GM23338 (cell line): ENCODE measurements around the gene NBDY. TPM values are rescaled to one million over a fixed set of nuclear protein-coding genes. Genes with fewer than 3 reads are reported as not detected.

Experiments used
- ATAC-seq: fragments of 200-7000 bp; cut with Tn5 transposase; 3 replicates; pipeline ENCODE4 v1.9.1; 2020
- DNase-seq: peaks from one replicate; pipeline ENCODE4 v3.0.0-alpha.2; 2015; ENCODE audit warnings: low spot score
- H2AFZ ChIP-seq: fragments of 200-600 bp; sonication (generic); 2 replicates; pipeline ENCODE4 v1.8.0; 2016; ENCODE audit warnings: antibody characterized with exemption, mild to moderate bottlenecking, moderate library complexity
- H3F3A ChIP-seq: fragments of 200-600 bp; sonication (generic); replicated peaks from 2 replicates; pipeline ENCODE4 v1.8.0; 2017; ENCODE audit warnings: antibody characterized with exemption, mixed run types, low read depth
- H3K27ac ChIP-seq: fragments of 200-600 bp; sonication (generic); 2 replicates; pipeline ENCODE4 v1.6.1; 2016; ENCODE audit warnings: low read depth
- H3K27me3 ChIP-seq: fragments of 200-600 bp; sonication (generic); 2 replicates; pipeline ENCODE4 v1.8.0; 2016; ENCODE audit warnings: mild to moderate bottlenecking, mixed run types, moderate library complexity; ENCODE audit not compliant: insufficient read depth
- H3K36me3 ChIP-seq: fragments of 200-600 bp; sonication (generic); 2 replicates; pipeline ENCODE4 v1.8.0; 2016; ENCODE audit warnings: mild to moderate bottlenecking; ENCODE audit not compliant: insufficient read depth
- H3K4me1 ChIP-seq: fragments of 200-600 bp; sonication (generic); 2 replicates; pipeline ENCODE4 v1.8.0; 2016; ENCODE audit warnings: mild to moderate bottlenecking, moderate library complexity; ENCODE audit not compliant: insufficient read depth
- H3K4me2 ChIP-seq: fragments of 200-600 bp; sonication (generic); 2 replicates; pipeline ENCODE4 v1.7.1; 2017; ENCODE audit warnings: mixed run types
- H3K4me3 ChIP-seq: fragments of 200-600 bp; sonication (generic); 2 replicates; pipeline ENCODE4 v1.6.1; 2016; ENCODE audit warnings: mixed run types
- H3K79me2 ChIP-seq: fragments of 200-600 bp; sonication (generic); replicated peaks from 2 replicates; pipeline ENCODE4 v1.8.0; 2017; ENCODE audit warnings: mild to moderate bottlenecking; ENCODE audit not compliant: insufficient read depth
- H3K9me2 ChIP-seq: fragments of 200-600 bp; sonication (generic); 2 replicates; pipeline ENCODE4 v1.8.0; 2017; ENCODE audit not compliant: insufficient read depth
- H4K20me1 ChIP-seq: fragments of 200-600 bp; sonication (generic); replicated peaks from 2 replicates; pipeline ENCODE4 v1.8.0; 2017; ENCODE audit warnings: mild to moderate bottlenecking; ENCODE audit not compliant: insufficient read depth
- H3K27ac Mint-ChIP-seq: 2 replicates; pipeline ENCODE4 v1.8.0; 2020; ENCODE audit warnings: inconsistent platforms, mild to moderate bottlenecking, moderate library complexity, mixed read lengths
- H3K27me3 Mint-ChIP-seq: 3 replicates; pipeline ENCODE4 v1.8.0; 2022; ENCODE audit warnings: low read depth, mild to moderate bottlenecking, moderate library complexity, mixed read lengths, inconsistent platforms; ENCODE audit not compliant: insufficient read depth, poor library complexity
- H3K36me3 Mint-ChIP-seq: 3 replicates; pipeline ENCODE4 v1.8.0; 2021; ENCODE audit warnings: low read depth, mild to moderate bottlenecking, inconsistent platforms, moderate library complexity, mixed read lengths
- H3K4me1 Mint-ChIP-seq: 3 replicates; pipeline ENCODE4 v1.8.0; 2020; ENCODE audit warnings: mild to moderate bottlenecking, inconsistent platforms, mixed read lengths
- H3K4me3 Mint-ChIP-seq: 3 replicates; pipeline ENCODE4 v1.8.0; 2021; ENCODE audit warnings: moderate library complexity, mild to moderate bottlenecking, inconsistent platforms, mixed read lengths
- H3K9me3 Mint-ChIP-seq: 3 replicates; pipeline ENCODE4 v1.8.0; 2020; ENCODE audit warnings: moderate library complexity, mild to moderate bottlenecking, inconsistent platforms, mixed read lengths
- CREB1 ChIP-seq: fragments of 250-450 bp; sonication (Bioruptor Pico); IDR thresholded peaks from 2 replicates; pipeline ENCODE4 v1.5.0; 2020; ENCODE audit warnings: low read depth, mild to moderate bottlenecking, moderate library complexity
- EZH2 ChIP-seq: fragments of 200-600 bp; sonication (generic); IDR thresholded peaks from one replicate; pipeline ENCODE4 v1.8.0; 2017; ENCODE audit warnings: antibody characterized with exemption, mild to moderate bottlenecking, low read depth; ENCODE audit not compliant: unreplicated experiment
- EZH2phosphoT487 ChIP-seq: fragments of 200-600 bp; sonication (generic); IDR thresholded peaks from one replicate; pipeline ENCODE4 v1.8.1; 2018; ENCODE audit warnings: antibody characterized with exemption; ENCODE audit not compliant: unreplicated experiment
- JUNB ChIP-seq: IDR thresholded peaks from one replicate; pipeline ENCODE4 v1.6.1; 2016; ENCODE audit warnings: antibody characterized with exemption; ENCODE audit not compliant: unreplicated experiment
- NANOG ChIP-seq: IDR thresholded peaks from 2 replicates; pipeline ENCODE4 v1.6.1; 2016; ENCODE audit warnings: antibody characterized with exemption, borderline replicate concordance
- POLR2AphosphoS5 ChIP-seq: IDR thresholded peaks from 2 replicates; pipeline ENCODE4 v1.6.1; 2016; ENCODE audit warnings: antibody characterized with exemption, low read depth
- STAT1 ChIP-seq: IDR thresholded peaks from one replicate; pipeline ENCODE4 v1.6.1; 2016; ENCODE audit warnings: antibody characterized with exemption; ENCODE audit not compliant: unreplicated experiment
- ZNF114 ChIP-seq: fragments of 250-450 bp; sonication (Bioruptor Pico); IDR thresholded peaks from 2 replicates; pipeline ENCODE4 v1.5.0; 2020; ENCODE audit warnings: mild to moderate bottlenecking, moderate library complexity
- ZNF331 ChIP-seq: fragments of 250-450 bp; sonication (Bioruptor Pico); IDR thresholded peaks from 2 replicates; pipeline ENCODE4 v1.5.0; 2020; ENCODE audit warnings: low read depth, mild to moderate bottlenecking, moderate library complexity
- ZNF462 ChIP-seq: fragments of 250-450 bp; sonication (Bioruptor Pico); IDR thresholded peaks from 2 replicates; pipeline ENCODE4 v1.5.0; 2020; ENCODE audit warnings: mild to moderate bottlenecking, moderate library complexity
- polyA plus RNA-seq: library from polyadenylated mRNA; unstranded; fragments of >200 nt; fragmentation: Nextera tagmentation; extraction: Ambion mirVana; gene quantifications from 2 replicates; pipeline ENCODE4 v1.2.1, GENCODE V29; 2016
- total RNA-seq: library from RNA; depleted of rRNA; stranded (reverse); fragments of >200 nt; shearing (Covaris generic); gene quantifications from 2 replicates; pipeline ENCODE4 v1.2.3, GENCODE V29; 2014
- TF ChIP-seq, protein P1 (sequence below): IDR thresholded peaks from one replicate; pipeline ENCODE4 v1.6.1; 2018; ENCODE audit warnings: antibody characterized with exemption; ENCODE audit not compliant: unreplicated experiment
- TF ChIP-seq, protein P2 (sequence below), 2 experiments: fragments of 200-600 bp in 1 of 2; sonication (generic) in 1 of 2; conservative IDR thresholded peaks; 2 replicates each; pipeline versions ENCODE4 v1.5.1 to v1.6.1; 2016 to 2017; ENCODE audit warnings: antibody characterized with exemption in 2 of 2, low read depth in 2 of 2, mild to moderate bottlenecking in 2 of 2, moderate library complexity in 1 of 2
- TF ChIP-seq, protein P3 (sequence below): IDR thresholded peaks from 2 replicates; pipeline ENCODE4 v1.6.1; 2016; ENCODE audit warnings: antibody characterized with exemption

NBDY gene
- total and polyA plus RNA-seq, 2 experiments from 2014 or later, result 9.6 to 206 TPM

GRCh38 chrX:56796641-56797395 is 67.8 kb downstream of the NBDY start:
- no peaks in the 10 kb centered on the region for H3K36me3 ChIP-seq
- H3K79me2 ChIP-seq, result no peaks in the 10 kb centered on the region
- no peak overlapping the region for H3K4me2 ChIP-seq
- H3K9me3 Mint-ChIP-seq, result no peaks in the 10 kb centered on the region; the same call in 2 of the 3 replicates
- H3F3A ChIP-seq, result no peaks in the 10 kb centered on the region
- no peak for ATAC-seq
- H3K27ac ChIP-seq, result no peak overlapping the region
- no peak overlapping the region for H2AFZ ChIP-seq
- H4K20me1 ChIP-seq, result no peaks in the 10 kb centered on the region
- no peak overlapping the region for H3K4me3 ChIP-seq
- no peak for TF ChIP-seq ZNF462 (CRISPR knock-in tag)
- TF ChIP-seq JUNB, result no peak
- TF ChIP-seq EZH2, result no peak
- TF ChIP-seq, protein P1, sequence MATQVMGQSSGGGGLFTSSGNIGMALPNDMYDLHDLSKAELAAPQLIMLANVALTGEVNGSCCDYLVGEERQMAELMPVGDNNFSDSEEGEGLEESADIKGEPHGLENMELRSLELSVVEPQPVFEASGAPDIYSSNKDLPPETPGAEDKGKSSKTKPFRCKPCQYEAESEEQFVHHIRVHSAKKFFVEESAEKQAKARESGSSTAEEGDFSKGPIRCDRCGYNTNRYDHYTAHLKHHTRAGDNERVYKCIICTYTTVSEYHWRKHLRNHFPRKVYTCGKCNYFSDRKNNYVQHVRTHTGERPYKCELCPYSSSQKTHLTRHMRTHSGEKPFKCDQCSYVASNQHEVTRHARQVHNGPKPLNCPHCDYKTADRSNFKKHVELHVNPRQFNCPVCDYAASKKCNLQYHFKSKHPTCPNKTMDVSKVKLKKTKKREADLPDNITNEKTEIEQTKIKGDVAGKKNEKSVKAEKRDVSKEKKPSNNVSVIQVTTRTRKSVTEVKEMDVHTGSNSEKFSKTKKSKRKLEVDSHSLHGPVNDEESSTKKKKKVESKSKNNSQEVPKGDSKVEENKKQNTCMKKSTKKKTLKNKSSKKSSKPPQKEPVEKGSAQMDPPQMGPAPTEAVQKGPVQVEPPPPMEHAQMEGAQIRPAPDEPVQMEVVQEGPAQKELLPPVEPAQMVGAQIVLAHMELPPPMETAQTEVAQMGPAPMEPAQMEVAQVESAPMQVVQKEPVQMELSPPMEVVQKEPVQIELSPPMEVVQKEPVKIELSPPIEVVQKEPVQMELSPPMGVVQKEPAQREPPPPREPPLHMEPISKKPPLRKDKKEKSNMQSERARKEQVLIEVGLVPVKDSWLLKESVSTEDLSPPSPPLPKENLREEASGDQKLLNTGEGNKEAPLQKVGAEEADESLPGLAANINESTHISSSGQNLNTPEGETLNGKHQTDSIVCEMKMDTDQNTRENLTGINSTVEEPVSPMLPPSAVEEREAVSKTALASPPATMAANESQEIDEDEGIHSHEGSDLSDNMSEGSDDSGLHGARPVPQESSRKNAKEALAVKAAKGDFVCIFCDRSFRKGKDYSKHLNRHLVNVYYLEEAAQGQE, result no peak
- TF ChIP-seq STAT1, result no peak
- TF ChIP-seq POLR2AphosphoS5, result no peak
- no peak for TF ChIP-seq ZNF331 (CRISPR knock-in tag)
- TF ChIP-seq CREB1 (CRISPR knock-in tag), result no peak
- no peak for TF ChIP-seq ZNF114 (CRISPR knock-in tag)
- TF ChIP-seq EZH2phosphoT487, result no peak
- no peak for TF ChIP-seq NANOG
- TF ChIP-seq, protein P2, sequence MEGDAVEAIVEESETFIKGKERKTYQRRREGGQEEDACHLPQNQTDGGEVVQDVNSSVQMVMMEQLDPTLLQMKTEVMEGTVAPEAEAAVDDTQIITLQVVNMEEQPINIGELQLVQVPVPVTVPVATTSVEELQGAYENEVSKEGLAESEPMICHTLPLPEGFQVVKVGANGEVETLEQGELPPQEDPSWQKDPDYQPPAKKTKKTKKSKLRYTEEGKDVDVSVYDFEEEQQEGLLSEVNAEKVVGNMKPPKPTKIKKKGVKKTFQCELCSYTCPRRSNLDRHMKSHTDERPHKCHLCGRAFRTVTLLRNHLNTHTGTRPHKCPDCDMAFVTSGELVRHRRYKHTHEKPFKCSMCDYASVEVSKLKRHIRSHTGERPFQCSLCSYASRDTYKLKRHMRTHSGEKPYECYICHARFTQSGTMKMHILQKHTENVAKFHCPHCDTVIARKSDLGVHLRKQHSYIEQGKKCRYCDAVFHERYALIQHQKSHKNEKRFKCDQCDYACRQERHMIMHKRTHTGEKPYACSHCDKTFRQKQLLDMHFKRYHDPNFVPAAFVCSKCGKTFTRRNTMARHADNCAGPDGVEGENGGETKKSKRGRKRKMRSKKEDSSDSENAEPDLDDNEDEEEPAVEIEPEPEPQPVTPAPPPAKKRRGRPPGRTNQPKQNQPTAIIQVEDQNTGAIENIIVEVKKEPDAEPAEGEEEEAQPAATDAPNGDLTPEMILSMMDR (conservative IDR thresholded peaks at IDR 0.05; ENCODE audit: low read depth in 2 of 2), result no peak
- TF ChIP-seq, protein P3, sequence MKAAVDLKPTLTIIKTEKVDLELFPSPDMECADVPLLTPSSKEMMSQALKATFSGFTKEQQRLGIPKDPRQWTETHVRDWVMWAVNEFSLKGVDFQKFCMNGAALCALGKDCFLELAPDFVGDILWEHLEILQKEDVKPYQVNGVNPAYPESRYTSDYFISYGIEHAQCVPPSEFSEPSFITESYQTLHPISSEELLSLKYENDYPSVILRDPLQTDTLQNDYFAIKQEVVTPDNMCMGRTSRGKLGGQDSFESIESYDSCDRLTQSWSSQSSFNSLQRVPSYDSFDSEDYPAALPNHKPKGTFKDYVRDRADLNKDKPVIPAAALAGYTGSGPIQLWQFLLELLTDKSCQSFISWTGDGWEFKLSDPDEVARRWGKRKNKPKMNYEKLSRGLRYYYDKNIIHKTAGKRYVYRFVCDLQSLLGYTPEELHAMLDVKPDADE, result no peak
- no peaks in the 10 kb centered on the region for H3K9me2 ChIP-seq
- peaks cover 36% of the 10 kb centered on the region for H3K36me3 Mint-ChIP-seq
- H3K4me1 Mint-ChIP-seq, result peaks cover 27% of the 10 kb centered on the region
- no peaks in the 10 kb centered on the region for H3K4me1 ChIP-seq
- H3K27me3 Mint-ChIP-seq, result peaks cover 7% of the 10 kb centered on the region
- H3K4me3 Mint-ChIP-seq, result no peak overlapping the region
- no peaks in the 10 kb centered on the region for H3K27me3 ChIP-seq
- H3K27ac Mint-ChIP-seq, result no peak overlapping the region
- no peak for DNase-seq
